ENCODE measurements around the gene MED12L.

Gene MED12L

GRCh38 chr3:151197981-151198767 lies 112.7 kb downstream of the MED12L start:
- Histone ChIP-seq H3K4me3 (ENCODE audit: low read depth, low read length) (no peak overlapping the region), H3K27me3 (no peaks in the 10 kb centered on the region), H3K4me1 (no peaks in the 10 kb centered on the region), H3K9me3 (no peaks in the 10 kb centered on the region), H3K36me3 (peaks cover 5% of the 10 kb centered on the region)
- DNase-seq: no peak
- TF ChIP-seq, protein P1, sequence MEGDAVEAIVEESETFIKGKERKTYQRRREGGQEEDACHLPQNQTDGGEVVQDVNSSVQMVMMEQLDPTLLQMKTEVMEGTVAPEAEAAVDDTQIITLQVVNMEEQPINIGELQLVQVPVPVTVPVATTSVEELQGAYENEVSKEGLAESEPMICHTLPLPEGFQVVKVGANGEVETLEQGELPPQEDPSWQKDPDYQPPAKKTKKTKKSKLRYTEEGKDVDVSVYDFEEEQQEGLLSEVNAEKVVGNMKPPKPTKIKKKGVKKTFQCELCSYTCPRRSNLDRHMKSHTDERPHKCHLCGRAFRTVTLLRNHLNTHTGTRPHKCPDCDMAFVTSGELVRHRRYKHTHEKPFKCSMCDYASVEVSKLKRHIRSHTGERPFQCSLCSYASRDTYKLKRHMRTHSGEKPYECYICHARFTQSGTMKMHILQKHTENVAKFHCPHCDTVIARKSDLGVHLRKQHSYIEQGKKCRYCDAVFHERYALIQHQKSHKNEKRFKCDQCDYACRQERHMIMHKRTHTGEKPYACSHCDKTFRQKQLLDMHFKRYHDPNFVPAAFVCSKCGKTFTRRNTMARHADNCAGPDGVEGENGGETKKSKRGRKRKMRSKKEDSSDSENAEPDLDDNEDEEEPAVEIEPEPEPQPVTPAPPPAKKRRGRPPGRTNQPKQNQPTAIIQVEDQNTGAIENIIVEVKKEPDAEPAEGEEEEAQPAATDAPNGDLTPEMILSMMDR (IDR thresholded peaks at IDR 0.05; ENCODE audit: low read depth, low read length): no peak

- H3K27me3 ChIP-seq: no peaks in the 10 kb centered on the region
- no peak overlapping the region for H3K4me3 ChIP-seq (ENCODE audit: low read depth, low read length)
- H3K4me1 ChIP-seq: no peaks in the 10 kb centered on the region
- DNase-seq: no peak
- TF ChIP-seq, protein P1 (IDR thresholded peaks at IDR 0.05; ENCODE audit: low read depth, low read length): no peak
- peaks cover 3% of the 10 kb centered on the region for H3K36me3 ChIP-seq
- no peaks in the 10 kb centered on the region for H3K9me3 ChIP-seq
Observed at GRCh38 chr3:151198849-151199248, 113.4 kb downstream of the MED12L start.

DNA sequence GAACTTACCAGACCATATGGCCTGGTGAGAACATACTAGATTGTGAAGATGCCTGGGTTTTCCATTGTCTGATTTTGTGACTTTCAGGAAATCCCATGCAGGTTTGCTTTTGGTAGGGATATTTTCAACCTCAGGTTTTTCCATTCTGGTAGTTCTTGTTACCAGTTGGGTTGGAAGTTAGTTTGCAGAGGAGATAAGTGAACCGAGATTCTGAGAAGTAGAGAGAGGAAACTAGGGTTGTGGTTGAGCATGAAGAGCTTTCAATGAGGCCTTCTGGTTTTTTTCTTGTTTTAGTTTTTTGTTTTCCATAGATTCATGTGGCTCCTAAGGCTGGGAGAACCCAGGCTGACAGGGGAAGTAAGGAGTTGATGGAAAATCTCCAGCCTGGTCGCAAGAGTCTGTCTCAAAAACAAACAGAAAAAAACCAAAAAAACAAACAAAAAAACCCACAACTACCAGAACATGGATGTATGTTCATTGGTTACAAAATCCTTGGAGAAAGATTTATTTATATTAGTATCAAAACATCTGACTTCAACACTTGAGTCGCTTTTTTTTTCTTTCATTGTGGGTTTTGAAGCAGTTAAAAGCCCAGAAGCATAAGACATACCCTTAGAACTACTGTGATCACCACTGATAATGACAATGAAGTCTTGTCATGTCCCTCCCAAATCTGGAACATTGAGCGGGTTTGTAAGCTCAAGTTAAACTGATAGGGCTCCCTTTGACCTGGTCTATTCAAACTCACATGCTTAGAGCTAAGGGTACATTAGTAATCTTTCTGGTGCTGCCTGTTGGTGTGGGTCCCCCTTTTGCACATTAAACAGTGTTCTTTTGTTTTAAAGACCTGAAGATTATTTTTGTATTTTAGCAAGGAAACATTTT lies 114.3 kb downstream of the MED12L start:
- no peak for DNase-seq
- H3K4me3 ChIP-seq (ENCODE audit: low read depth, low read length): no peak overlapping the region
- H3K27me3 ChIP-seq: no peaks in the 10 kb centered on the region
- H3K36me3 ChIP-seq: peaks cover 3% of the 10 kb centered on the region
- TF ChIP-seq, protein P1 (IDR thresholded peaks at IDR 0.05; ENCODE audit: low read depth, low read length): no peak
- H3K9me3 ChIP-seq: no peaks in the 10 kb centered on the region
- no peaks in the 10 kb centered on the region for H3K4me1 ChIP-seq

DNA sequence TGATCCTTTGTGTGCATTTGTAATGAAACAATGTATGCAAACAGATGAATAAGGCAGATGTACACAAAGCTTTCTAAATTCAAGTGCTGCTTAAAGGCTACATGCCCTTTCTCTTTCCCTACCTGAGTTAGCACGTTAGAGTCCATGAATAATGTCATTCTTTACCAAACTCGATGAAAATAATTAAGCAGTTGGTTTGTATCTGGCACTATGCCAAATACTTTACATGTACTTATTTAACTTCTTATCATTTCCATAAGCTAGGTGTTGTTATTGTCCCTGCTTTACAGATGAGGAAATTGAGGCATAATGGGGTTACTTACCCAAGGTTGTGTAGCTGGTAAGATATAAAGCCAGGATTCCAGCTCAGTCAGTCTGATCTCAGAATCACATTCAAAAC lies 115.1 kb downstream of the MED12L start:
- TF ChIP-seq, protein P1 (IDR thresholded peaks at IDR 0.05; ENCODE audit: low read depth, low read length): no peak
- DNase-seq: no peak

GRCh38 chr3:151201051-151201730 lies 115.7 kb downstream of the MED12L start:
- DNase-seq: no peak
- no peak overlapping the region for H3K4me3 ChIP-seq (ENCODE audit: low read depth, low read length)
- no peaks in the 10 kb centered on the region; the same call in 1 of the 2 replicates for H3K36me3 ChIP-seq
- no peaks in the 10 kb centered on the region for H3K27me3 ChIP-seq
- H3K4me1 ChIP-seq: no peaks in the 10 kb centered on the region
- TF ChIP-seq, protein P1 (IDR thresholded peaks at IDR 0.05; ENCODE audit: low read depth, low read length): no peak
- H3K9me3 ChIP-seq: no peaks in the 10 kb centered on the region

More for the DNA sequence above, 115.1 kb downstream of the MED12L start:
- no peaks in the 10 kb centered on the region for H3K4me1 ChIP-seq
- no peak overlapping the region for H3K4me3 ChIP-seq (ENCODE audit: low read depth, low read length)
- no peaks in the 10 kb centered on the region for H3K9me3 ChIP-seq
- no peaks in the 10 kb centered on the region for H3K27me3 ChIP-seq
- H3K36me3 ChIP-seq: peaks cover 3% of the 10 kb centered on the region
